Testis (tissue), 2 donors: ENCODE results near the gene NUP160.

ENCODE experiments used
- POLR2A ChIP-seq: fragments of 450-650 bp; IDR thresholded peaks from one replicate; pipeline ENCODE4 v1.6.1; 2017; ENCODE audit warnings: antibody characterized with exemption, mild to moderate bottlenecking, moderate library complexity
- TF ChIP-seq, protein P1 (sequence below), 3 experiments: fragments of 450-650 bp in 2 of 3; fragments of 200-600 bp in 1 of 3; sonication (generic) in 1 of 3; IDR thresholded peaks; one replicate each; pipeline ENCODE4 v1.5.1; 2016 to 2019; ENCODE audit warnings: antibody characterized with exemption in 3 of 3, mild to moderate bottlenecking in 2 of 3, moderate library complexity in 1 of 3

DNA sequence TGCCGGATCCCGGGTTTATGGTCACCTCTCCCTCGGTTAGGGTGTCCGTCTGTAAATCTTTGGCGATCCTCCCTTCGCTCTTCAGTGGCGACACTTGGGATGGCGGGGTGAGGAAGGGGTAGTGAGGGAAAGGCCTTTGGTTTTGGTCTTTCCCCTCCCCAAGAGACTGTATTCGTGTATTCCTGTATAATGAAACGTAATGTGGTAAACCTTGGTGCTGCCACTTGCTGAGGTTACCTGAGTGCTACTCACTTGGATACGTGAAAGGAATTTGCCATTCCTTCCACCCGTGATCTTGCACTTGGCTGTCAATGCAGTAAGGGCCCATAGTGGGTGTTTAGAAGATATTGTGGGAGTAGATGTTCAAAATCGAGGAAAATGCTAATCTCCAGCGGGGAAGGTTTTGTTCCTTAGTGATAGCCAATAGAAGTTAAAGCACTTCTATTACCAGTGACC, 578 bp upstream of the NUP160 start:
- TF ChIP-seq, protein P1, sequence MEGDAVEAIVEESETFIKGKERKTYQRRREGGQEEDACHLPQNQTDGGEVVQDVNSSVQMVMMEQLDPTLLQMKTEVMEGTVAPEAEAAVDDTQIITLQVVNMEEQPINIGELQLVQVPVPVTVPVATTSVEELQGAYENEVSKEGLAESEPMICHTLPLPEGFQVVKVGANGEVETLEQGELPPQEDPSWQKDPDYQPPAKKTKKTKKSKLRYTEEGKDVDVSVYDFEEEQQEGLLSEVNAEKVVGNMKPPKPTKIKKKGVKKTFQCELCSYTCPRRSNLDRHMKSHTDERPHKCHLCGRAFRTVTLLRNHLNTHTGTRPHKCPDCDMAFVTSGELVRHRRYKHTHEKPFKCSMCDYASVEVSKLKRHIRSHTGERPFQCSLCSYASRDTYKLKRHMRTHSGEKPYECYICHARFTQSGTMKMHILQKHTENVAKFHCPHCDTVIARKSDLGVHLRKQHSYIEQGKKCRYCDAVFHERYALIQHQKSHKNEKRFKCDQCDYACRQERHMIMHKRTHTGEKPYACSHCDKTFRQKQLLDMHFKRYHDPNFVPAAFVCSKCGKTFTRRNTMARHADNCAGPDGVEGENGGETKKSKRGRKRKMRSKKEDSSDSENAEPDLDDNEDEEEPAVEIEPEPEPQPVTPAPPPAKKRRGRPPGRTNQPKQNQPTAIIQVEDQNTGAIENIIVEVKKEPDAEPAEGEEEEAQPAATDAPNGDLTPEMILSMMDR (IDR thresholded peaks at IDR 0.05), result no peak
- TF ChIP-seq POLR2A, result no peak
